Fibroblast of pulmonary artery (primary cell): ENCODE data around the gene NUP210L.

Experiments
- DNase-seq: peaks from one replicate; pipeline ENCODE4 v3.0.0-alpha.2; 2010; ENCODE audit warnings: low read depth
- H3K4me3 ChIP-seq: replicated peaks from 2 replicates; pipeline ENCODE4 v1.5.1; 2011; ENCODE audit warnings: low read depth, mild to moderate bottlenecking, control low read depth, low read length, moderate library complexity
- TF ChIP-seq, protein P1 (sequence below): IDR thresholded peaks from 2 replicates; pipeline ENCODE4 v1.5.1; 2011; ENCODE audit warnings: mild to moderate bottlenecking, control low read depth, low read length, inconsistent platforms; ENCODE audit errors: missing control alignments

The NUP210L gene

DNA sequence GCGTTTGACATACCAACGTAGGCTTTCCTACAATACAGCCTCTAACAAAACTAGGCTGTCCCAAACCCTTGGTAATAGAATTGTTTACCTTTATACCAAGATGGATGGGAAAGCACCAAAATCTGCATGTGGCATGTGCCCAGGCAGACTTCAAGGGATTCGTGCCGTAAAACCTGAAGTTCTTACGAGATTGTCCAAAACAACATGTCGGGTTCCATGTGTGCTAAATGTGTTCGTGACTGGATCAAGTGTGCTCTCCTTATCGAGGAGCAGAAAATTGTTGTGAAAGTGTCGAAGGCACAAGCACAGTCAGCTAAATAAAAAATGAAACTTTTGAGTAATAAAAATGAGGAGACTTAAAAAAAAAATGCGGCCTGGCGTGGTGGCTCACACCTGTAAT is 159.2 kb downstream of the NUP210L start:
- TF ChIP-seq, protein P1, sequence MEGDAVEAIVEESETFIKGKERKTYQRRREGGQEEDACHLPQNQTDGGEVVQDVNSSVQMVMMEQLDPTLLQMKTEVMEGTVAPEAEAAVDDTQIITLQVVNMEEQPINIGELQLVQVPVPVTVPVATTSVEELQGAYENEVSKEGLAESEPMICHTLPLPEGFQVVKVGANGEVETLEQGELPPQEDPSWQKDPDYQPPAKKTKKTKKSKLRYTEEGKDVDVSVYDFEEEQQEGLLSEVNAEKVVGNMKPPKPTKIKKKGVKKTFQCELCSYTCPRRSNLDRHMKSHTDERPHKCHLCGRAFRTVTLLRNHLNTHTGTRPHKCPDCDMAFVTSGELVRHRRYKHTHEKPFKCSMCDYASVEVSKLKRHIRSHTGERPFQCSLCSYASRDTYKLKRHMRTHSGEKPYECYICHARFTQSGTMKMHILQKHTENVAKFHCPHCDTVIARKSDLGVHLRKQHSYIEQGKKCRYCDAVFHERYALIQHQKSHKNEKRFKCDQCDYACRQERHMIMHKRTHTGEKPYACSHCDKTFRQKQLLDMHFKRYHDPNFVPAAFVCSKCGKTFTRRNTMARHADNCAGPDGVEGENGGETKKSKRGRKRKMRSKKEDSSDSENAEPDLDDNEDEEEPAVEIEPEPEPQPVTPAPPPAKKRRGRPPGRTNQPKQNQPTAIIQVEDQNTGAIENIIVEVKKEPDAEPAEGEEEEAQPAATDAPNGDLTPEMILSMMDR = no peak
- H3K4me3 ChIP-seq = no peak overlapping the region
- DNase-seq = no peak

GRCh38 chr1:153995202-153995601 is 159.7 kb downstream of the NUP210L start:
- no peak overlapping the region for H3K4me3 ChIP-seq
- TF ChIP-seq, protein P1 = no peak
- no peak for DNase-seq

DNA sequence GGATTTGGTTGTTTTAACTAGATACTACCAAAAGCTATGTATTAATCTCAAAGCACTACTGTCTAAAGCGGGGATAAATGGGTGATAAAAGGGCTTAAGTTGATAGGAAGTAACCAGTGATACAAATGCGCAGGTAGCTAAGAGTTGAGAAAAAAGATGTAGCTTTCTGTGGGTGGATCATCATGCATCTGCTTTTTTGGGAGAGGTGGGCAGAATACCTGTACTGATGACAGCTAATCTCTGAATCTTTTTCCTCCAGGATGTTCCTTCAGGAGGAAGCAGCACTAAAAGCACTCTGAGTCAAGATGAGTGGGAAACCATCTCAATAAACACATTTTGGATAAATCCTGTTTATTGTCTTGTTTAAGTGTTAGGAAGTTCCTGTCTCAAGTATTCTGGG is 163.1 kb downstream of the NUP210L start:
- DNase-seq = no peak
- TF ChIP-seq, protein P1 = no peak
- peak overlapping the region; percentile 84 for H3K4me3 ChIP-seq

DNA sequence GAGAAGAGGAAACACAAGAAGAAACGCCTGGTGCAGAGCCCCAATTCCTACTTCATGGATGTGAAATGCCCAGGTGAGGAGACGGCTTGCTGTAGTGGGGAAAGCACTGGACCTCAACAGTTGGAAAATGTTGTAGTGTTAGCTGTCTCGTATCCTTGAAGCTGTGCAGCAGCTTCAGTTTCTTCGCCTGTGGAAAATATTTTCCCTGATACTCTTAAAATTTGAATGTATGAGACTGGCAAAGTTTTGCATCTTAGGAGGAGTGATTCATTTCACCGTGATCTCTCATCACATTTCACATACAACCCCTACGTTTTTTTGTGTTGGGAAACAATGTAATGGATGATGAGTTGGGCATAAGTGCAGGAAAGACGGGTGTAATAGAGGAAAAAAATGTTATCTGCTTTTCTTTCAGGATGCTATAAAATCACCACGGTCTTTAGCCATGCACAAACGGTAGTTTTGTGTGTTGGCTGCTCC is 163.7 kb downstream of the NUP210L start:
- TF ChIP-seq, protein P1 = no peak
- DNase-seq = no peak
- peak overlapping the region; percentile 84 for H3K4me3 ChIP-seq

GRCh38 chr1:153990468-153991150 is 164.3 kb downstream of the NUP210L start, which contains the start of gene RPS27:
RPS27 (plus strand) TSS chr1:153990762; CDS start chr1:153990797, 35 bp downstream.
- TF ChIP-seq, protein P1 = no peak
- peak; percentile 99 for DNase-seq

GRCh38 chr1:153987621-153988020 is 167.3 kb downstream of the NUP210L start:
- H3K4me3 ChIP-seq = no peak overlapping the region
- DNase-seq = no peak
- TF ChIP-seq, protein P1 = no peak

More at GRCh38 chr1:153990468-153991150, 164.3 kb downstream of the NUP210L start, which contains the start of gene RPS27:
- H3K4me3 ChIP-seq = peak within 1 kb of the TSS; percentile 84
